ENCODE results near the gene ROBO1. TPM values are rescaled to one million over a fixed set of nuclear protein-coding genes. Genes with fewer than 3 reads are reported as not detected.

The ROBO1 gene
- total and polyA plus RNA-seq, 2 donors (not counting 1 experiment from before 2014, with no cell fraction given), result 0.27 to 3.2 TPM

GRCh38 chr3:78990156-78990555, 777.6 kb downstream of the ROBO1 start:
- Histone ChIP-seq H3K27me3 (replicated peaks in 1 of 4; ENCODE audit: control extremely low read depth in 1 of 4, control insufficient read depth in 3 of 4, insufficient read depth in 4 of 4, low read length in 3 of 4) (no peaks in the 10 kb centered on the region), H3K36me3 (replicated peaks in 1 of 2; ENCODE audit: control extremely low read depth in 1 of 2, control insufficient read depth in 1 of 2, extremely low read depth in 1 of 2, insufficient read depth in 2 of 2, low read length in 1 of 2) (no peaks in the 10 kb centered on the region), H3K9ac (ENCODE audit: low read length) (no peak overlapping the region), H3K4me2 (replicated peaks; ENCODE audit: low read depth, low read length, poor library complexity, severe bottlenecking) (no peak overlapping the region), H4K20me1 (ENCODE audit: control insufficient read depth, insufficient read depth, low read length, poor library complexity, severe bottlenecking) (no peaks in the 10 kb centered on the region), H3K9me3 (ENCODE audit: control extremely low read depth in 1 of 3, control insufficient read depth in 2 of 3, insufficient read depth in 1 of 3, low read length in 2 of 3) (no peaks in the 10 kb centered on the region), H3K27ac (ENCODE audit: low read length in 2 of 2) (no peak overlapping the region), H3K79me2 (ENCODE audit: control insufficient read depth, insufficient read depth, low read length) (no peaks in the 10 kb centered on the region), H3K4me1 (ENCODE audit: control insufficient read depth in 2 of 2, insufficient read depth in 2 of 2, low read length in 2 of 2) (no peaks in the 10 kb centered on the region), H2AFZ (ENCODE audit: insufficient read depth, low read depth, low read length, poor library complexity, severe bottlenecking) (no peak overlapping the region), H3K4me3 (ENCODE audit: control extremely low read depth in 1 of 5, extremely low read depth in 1 of 5, insufficient read depth in 1 of 5, low read depth in 2 of 5, low read length in 4 of 5) (no peak overlapping the region)
- intact Hi-C loops (cut with micrococcal nuclease), result no loop called here
- Mint-ChIP-seq H3K27me3 (no peaks in the 10 kb centered on the region), H3K4me1 (no peaks in the 10 kb centered on the region), H3K27ac (no peak overlapping the region), H3K4me3 (no peak overlapping the region), H3K9me3 (ENCODE audit: insufficient read depth) (peaks cover 2% of the 10 kb centered on the region)
- POLR2A ChIA-PET, result no interaction called here
- DNase-seq (no peak), ATAC-seq (ENCODE audit: low read depth) (no peak)
- TF ChIP-seq EZH2 (IDR thresholded peaks at IDR 0.05; ENCODE audit: borderline replicate concordance, insufficient read depth, low read depth, low read length, poor library complexity, severe bottlenecking), result no peak
- TF ChIP-seq, protein P1, sequence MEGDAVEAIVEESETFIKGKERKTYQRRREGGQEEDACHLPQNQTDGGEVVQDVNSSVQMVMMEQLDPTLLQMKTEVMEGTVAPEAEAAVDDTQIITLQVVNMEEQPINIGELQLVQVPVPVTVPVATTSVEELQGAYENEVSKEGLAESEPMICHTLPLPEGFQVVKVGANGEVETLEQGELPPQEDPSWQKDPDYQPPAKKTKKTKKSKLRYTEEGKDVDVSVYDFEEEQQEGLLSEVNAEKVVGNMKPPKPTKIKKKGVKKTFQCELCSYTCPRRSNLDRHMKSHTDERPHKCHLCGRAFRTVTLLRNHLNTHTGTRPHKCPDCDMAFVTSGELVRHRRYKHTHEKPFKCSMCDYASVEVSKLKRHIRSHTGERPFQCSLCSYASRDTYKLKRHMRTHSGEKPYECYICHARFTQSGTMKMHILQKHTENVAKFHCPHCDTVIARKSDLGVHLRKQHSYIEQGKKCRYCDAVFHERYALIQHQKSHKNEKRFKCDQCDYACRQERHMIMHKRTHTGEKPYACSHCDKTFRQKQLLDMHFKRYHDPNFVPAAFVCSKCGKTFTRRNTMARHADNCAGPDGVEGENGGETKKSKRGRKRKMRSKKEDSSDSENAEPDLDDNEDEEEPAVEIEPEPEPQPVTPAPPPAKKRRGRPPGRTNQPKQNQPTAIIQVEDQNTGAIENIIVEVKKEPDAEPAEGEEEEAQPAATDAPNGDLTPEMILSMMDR (IDR thresholded peaks at IDR 0.05), result no peak
- CTCF ChIA-PET, result no interaction called here
- no CpG with 5 or more reads among the region's 4 CpGs for WGBS (ENCODE audit: insufficient coverage)

GRCh38 chr3:78988324-78988723, 779.5 kb downstream of the ROBO1 start:
- no peak for DNase-seq
- H3K27me3 Mint-ChIP-seq, result no peaks in the 10 kb centered on the region
- Histone ChIP-seq H3K4me1 (ENCODE audit: control insufficient read depth in 2 of 2, insufficient read depth in 2 of 2, low read length in 2 of 2) (no peaks in the 10 kb centered on the region), H3K9ac (ENCODE audit: low read length) (no peak overlapping the region), H3K4me2 (replicated peaks; ENCODE audit: low read depth, low read length, poor library complexity, severe bottlenecking) (no peak overlapping the region), H3K4me3 (ENCODE audit: control extremely low read depth in 1 of 5, extremely low read depth in 1 of 5, insufficient read depth in 1 of 5, low read depth in 2 of 5, low read length in 4 of 5) (no peak overlapping the region), H4K20me1 (ENCODE audit: control insufficient read depth, insufficient read depth, low read length, poor library complexity, severe bottlenecking) (no peaks in the 10 kb centered on the region), H3K79me2 (ENCODE audit: control insufficient read depth, insufficient read depth, low read length) (no peaks in the 10 kb centered on the region), H2AFZ (ENCODE audit: insufficient read depth, low read depth, low read length, poor library complexity, severe bottlenecking) (no peak overlapping the region), H3K9me3 (ENCODE audit: control extremely low read depth in 1 of 3, control insufficient read depth in 2 of 3, insufficient read depth in 1 of 3, low read length in 2 of 3) (peaks cover 0 to 4% (median 0%) of the 10 kb centered on the region in 3 donors), H3K27ac (ENCODE audit: low read length in 2 of 2) (no peak overlapping the region), H3K27me3 (replicated peaks in 1 of 4; ENCODE audit: control extremely low read depth in 1 of 4, control insufficient read depth in 3 of 4, insufficient read depth in 4 of 4, low read length in 3 of 4) (no peaks in the 10 kb centered on the region), H3K36me3 (replicated peaks in 1 of 2; ENCODE audit: control extremely low read depth in 1 of 2, control insufficient read depth in 1 of 2, extremely low read depth in 1 of 2, insufficient read depth in 2 of 2, low read length in 1 of 2) (no peaks in the 10 kb centered on the region)
- ChIA-PET POLR2A (no interaction called here), CTCF (no interaction called here)
- H3K4me1 Mint-ChIP-seq, result no peaks in the 10 kb centered on the region
- ATAC-seq (ENCODE audit: low read depth), result no peak
- H3K27ac Mint-ChIP-seq, result no peak overlapping the region
- H3K4me3 Mint-ChIP-seq, result no peak overlapping the region
- TF ChIP-seq, protein P1 (IDR thresholded peaks at IDR 0.05), result no peak
- no peak for TF ChIP-seq EZH2 (IDR thresholded peaks at IDR 0.05; ENCODE audit: borderline replicate concordance, insufficient read depth, low read depth, low read length, poor library complexity, severe bottlenecking)
- peaks cover 2% of the 10 kb centered on the region for H3K9me3 Mint-ChIP-seq (ENCODE audit: insufficient read depth)
- intact Hi-C loops (cut with micrococcal nuclease), result no loop called here

Data from B cell (primary cell).